GM12878 (cell line): Measurements from ENCODE around the gene KRAS.

Source experiments
- CHD2 ChIP-seq: IDR thresholded peaks from 2 replicates; pipeline ENCODE4 v1.6.1; 2011; ENCODE audit warnings: low read depth, low read length, improper control_type of control experiment, borderline replicate concordance
- EGR1 ChIP-seq, 2 experiments: IDR thresholded peaks; 1 replicate in 1 of 2; 2 replicates in 1 of 2; pipeline ENCODE4 v1.6.1; 2011 to 2012; ENCODE audit warnings: low read depth in 2 of 2, low read length in 2 of 2, borderline replicate concordance in 1 of 2, mild to moderate bottlenecking in 1 of 2, moderate library complexity in 1 of 2
- PAX8 ChIP-seq: fragments of 450-650 bp; IDR thresholded peaks from 2 replicates; pipeline ENCODE4 v1.6.1; 2017; ENCODE audit warnings: mild to moderate bottlenecking, moderate library complexity
- POLR2A ChIP-seq: IDR thresholded peaks from 2 replicates; pipeline ENCODE4 v1.6.1; 2011; ENCODE audit warnings: low read depth, mild to moderate bottlenecking, low read length
- POLR2AphosphoS5 ChIP-seq: IDR thresholded peaks from 2 replicates; pipeline ENCODE4 v1.6.1; 2011; ENCODE audit warnings: mild to moderate bottlenecking, low read length, inconsistent platforms
- TAF1 ChIP-seq: IDR thresholded peaks from 2 replicates; pipeline ENCODE4 v1.6.1; 2011; ENCODE audit warnings: mild to moderate bottlenecking, low read depth, low read length, borderline replicate concordance
- TCF12 ChIP-seq: IDR thresholded peaks from 2 replicates; pipeline ENCODE4 v1.6.1; 2011; ENCODE audit warnings: low read depth, mild to moderate bottlenecking, low read length
- ZNF274 ChIP-seq: IDR thresholded peaks from one replicate; pipeline ENCODE4 v1.8.0; 2011; ENCODE audit not compliant: insufficient read length, insufficient read depth
- ZZZ3 ChIP-seq: IDR thresholded peaks from 2 replicates; pipeline ENCODE4 v1.6.1; 2011; ENCODE audit warnings: low read depth; ENCODE audit not compliant: control insufficient read depth, insufficient read length
- TF ChIP-seq, protein P1 (sequence below), 3 experiments: IDR thresholded peaks in 2 of 3; conservative IDR thresholded peaks in 1 of 3; 2 replicates each; pipeline ENCODE4 v1.5.1; 2011; ENCODE audit warnings: low read depth in 3 of 3, low read length in 3 of 3, mild to moderate bottlenecking in 3 of 3, control low read depth in 2 of 3, moderate library complexity in 2 of 3, inconsistent platforms in 1 of 3, mixed read lengths in 1 of 3; ENCODE audit not compliant: control insufficient read depth in 2 of 3, insufficient read depth in 1 of 3; ENCODE audit errors: extremely low read depth in 1 of 3
- TF ChIP-seq, protein P2 (sequence below): IDR thresholded peaks from 2 replicates; pipeline ENCODE4 v1.6.1; 2012; ENCODE audit warnings: mild to moderate bottlenecking, low read depth, low read length
- TF ChIP-seq, protein P3 (sequence below): fragments of 450-650 bp; IDR thresholded peaks from 2 replicates; pipeline ENCODE4 v1.6.1; 2017; ENCODE audit warnings: mild to moderate bottlenecking

DNA sequence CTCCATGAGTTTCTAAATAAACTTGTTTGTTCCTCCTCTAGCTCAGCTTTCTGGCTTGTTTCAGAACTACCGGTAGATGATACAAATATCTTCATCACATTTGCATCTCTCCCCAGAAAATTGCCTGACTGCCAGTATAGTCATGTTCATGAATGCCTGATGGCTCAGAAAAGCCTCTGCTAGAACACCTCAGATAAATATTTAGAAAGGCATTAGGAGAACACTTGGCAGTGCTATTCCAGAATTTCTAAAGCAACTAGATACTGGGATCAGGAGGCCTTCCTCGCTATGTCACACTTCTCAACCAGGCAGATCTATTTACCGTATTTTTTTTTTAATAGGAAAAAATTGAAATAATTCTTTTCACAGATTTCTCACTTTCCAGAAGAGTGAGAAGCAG is 32.3 kb upstream of the KRAS start:
- no peak for TF ChIP-seq TCF12
- TF ChIP-seq POLR2AphosphoS5: no peak
- no peak for TF ChIP-seq TAF1
- TF ChIP-seq ZNF274: no peak
- TF ChIP-seq, protein P1, sequence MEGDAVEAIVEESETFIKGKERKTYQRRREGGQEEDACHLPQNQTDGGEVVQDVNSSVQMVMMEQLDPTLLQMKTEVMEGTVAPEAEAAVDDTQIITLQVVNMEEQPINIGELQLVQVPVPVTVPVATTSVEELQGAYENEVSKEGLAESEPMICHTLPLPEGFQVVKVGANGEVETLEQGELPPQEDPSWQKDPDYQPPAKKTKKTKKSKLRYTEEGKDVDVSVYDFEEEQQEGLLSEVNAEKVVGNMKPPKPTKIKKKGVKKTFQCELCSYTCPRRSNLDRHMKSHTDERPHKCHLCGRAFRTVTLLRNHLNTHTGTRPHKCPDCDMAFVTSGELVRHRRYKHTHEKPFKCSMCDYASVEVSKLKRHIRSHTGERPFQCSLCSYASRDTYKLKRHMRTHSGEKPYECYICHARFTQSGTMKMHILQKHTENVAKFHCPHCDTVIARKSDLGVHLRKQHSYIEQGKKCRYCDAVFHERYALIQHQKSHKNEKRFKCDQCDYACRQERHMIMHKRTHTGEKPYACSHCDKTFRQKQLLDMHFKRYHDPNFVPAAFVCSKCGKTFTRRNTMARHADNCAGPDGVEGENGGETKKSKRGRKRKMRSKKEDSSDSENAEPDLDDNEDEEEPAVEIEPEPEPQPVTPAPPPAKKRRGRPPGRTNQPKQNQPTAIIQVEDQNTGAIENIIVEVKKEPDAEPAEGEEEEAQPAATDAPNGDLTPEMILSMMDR (IDR thresholded peaks at IDR 0.05 in 2 of 3, conservative IDR thresholded peaks at IDR 0.05 in 1 of 3; ENCODE audit: control insufficient read depth in 2 of 3, extremely low read depth in 1 of 3, insufficient read depth in 1 of 3, low read depth in 3 of 3, low read length in 3 of 3): no peak
- TF ChIP-seq POLR2A: no peak
- TF ChIP-seq, protein P2, sequence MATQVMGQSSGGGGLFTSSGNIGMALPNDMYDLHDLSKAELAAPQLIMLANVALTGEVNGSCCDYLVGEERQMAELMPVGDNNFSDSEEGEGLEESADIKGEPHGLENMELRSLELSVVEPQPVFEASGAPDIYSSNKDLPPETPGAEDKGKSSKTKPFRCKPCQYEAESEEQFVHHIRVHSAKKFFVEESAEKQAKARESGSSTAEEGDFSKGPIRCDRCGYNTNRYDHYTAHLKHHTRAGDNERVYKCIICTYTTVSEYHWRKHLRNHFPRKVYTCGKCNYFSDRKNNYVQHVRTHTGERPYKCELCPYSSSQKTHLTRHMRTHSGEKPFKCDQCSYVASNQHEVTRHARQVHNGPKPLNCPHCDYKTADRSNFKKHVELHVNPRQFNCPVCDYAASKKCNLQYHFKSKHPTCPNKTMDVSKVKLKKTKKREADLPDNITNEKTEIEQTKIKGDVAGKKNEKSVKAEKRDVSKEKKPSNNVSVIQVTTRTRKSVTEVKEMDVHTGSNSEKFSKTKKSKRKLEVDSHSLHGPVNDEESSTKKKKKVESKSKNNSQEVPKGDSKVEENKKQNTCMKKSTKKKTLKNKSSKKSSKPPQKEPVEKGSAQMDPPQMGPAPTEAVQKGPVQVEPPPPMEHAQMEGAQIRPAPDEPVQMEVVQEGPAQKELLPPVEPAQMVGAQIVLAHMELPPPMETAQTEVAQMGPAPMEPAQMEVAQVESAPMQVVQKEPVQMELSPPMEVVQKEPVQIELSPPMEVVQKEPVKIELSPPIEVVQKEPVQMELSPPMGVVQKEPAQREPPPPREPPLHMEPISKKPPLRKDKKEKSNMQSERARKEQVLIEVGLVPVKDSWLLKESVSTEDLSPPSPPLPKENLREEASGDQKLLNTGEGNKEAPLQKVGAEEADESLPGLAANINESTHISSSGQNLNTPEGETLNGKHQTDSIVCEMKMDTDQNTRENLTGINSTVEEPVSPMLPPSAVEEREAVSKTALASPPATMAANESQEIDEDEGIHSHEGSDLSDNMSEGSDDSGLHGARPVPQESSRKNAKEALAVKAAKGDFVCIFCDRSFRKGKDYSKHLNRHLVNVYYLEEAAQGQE: no peak
- no peak for TF ChIP-seq ZZZ3
- TF ChIP-seq CHD2: no peak
- TF ChIP-seq EGR1 (IDR thresholded peaks at IDR 0.05; ENCODE audit: borderline replicate concordance in 1 of 2, low read depth in 2 of 2, low read length in 2 of 2): no peak
- TF ChIP-seq, protein P3, sequence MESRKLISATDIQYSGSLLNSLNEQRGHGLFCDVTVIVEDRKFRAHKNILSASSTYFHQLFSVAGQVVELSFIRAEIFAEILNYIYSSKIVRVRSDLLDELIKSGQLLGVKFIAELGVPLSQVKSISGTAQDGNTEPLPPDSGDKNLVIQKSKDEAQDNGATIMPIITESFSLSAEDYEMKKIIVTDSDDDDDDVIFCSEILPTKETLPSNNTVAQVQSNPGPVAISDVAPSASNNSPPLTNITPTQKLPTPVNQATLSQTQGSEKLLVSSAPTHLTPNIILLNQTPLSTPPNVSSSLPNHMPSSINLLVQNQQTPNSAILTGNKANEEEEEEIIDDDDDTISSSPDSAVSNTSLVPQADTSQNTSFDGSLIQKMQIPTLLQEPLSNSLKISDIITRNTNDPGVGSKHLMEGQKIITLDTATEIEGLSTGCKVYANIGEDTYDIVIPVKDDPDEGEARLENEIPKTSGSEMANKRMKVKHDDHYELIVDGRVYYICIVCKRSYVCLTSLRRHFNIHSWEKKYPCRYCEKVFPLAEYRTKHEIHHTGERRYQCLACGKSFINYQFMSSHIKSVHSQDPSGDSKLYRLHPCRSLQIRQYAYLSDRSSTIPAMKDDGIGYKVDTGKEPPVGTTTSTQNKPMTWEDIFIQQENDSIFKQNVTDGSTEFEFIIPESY: no peak
- TF ChIP-seq PAX8: no peak
